ENCODE results near the gene OR4K15. TPM values are rescaled to one million over a fixed set of nuclear protein-coding genes. Genes with fewer than 3 reads are reported as not detected.

The OR4K15 gene
- total RNA-seq, 1 experiment from 2014 or later, result not detected

- H3K4me3 ChIP-seq (replicated peaks in 1 of 2; ENCODE audit: low read depth in 1 of 2, low read length in 2 of 2), result no peak overlapping the region
- ChIA-PET CTCF (no interaction called here), POLR2A (no interaction called here), RAD21 (ENCODE audit: low non-redundant PET in 1 of 2, low total read pairs in 2 of 2, uncharacterized antibody in 2 of 2, unreplicated experiment in 2 of 2) (no interaction called here)
- H2AFZ ChIP-seq (ENCODE audit: low read depth, low read length, poor library complexity, severe bottlenecking), result no peak overlapping the region
- no peaks in the 10 kb centered on the region for H3K79me2 ChIP-seq (ENCODE audit: insufficient read depth, low read length)
- H3K36me3 ChIP-seq (ENCODE audit: control insufficient read depth in 1 of 2, insufficient read depth in 2 of 2, low read length in 2 of 2), result no peaks in the 10 kb centered on the region
- no peak overlapping the region for H3K27ac ChIP-seq (ENCODE audit: low read depth, low read length)
- intact Hi-C loops (cut with micrococcal nuclease), result no loop called here
- no peak overlapping the region for H3K9ac ChIP-seq (ENCODE audit: low read length)
- H3K4me1 ChIP-seq (ENCODE audit: control insufficient read depth in 1 of 2, insufficient read depth in 2 of 2, low read length in 2 of 2), result no peaks in the 10 kb centered on the region
- H3K9me2 ChIP-seq (ENCODE audit: insufficient read depth), result no peaks in the 10 kb centered on the region
- BruUV-seq (replicated peaks), result no TSS peak
- DNase-seq (ENCODE audit: low read depth, low spot score) (no peak), ATAC-seq (no peak)
- H3K27me3 ChIP-seq (ENCODE audit: insufficient read depth, low read length), result no peaks in the 10 kb centered on the region
- TF ChIP-seq ELF1 (IDR thresholded peaks at IDR 0.05; ENCODE audit: borderline replicate concordance, low read depth) (no peak), SP1 (IDR thresholded peaks at IDR 0.05; ENCODE audit: low read depth) (no peak), EZH2 (IDR thresholded peaks at IDR 0.05) (no peak), EGR1 (IDR thresholded peaks at IDR 0.05; ENCODE audit: low read depth) (no peak), REST (IDR thresholded peaks at IDR 0.05; ENCODE audit: low read depth) (no peak)
- no peaks in the 10 kb centered on the region; the same call in 1 of the 2 replicates for H4K20me1 ChIP-seq (ENCODE audit: insufficient read depth)
- H3K4me2 ChIP-seq (ENCODE audit: low read length), result no peak overlapping the region
- H3K9me3 ChIP-seq (ENCODE audit: control insufficient read depth in 1 of 2, insufficient read depth in 1 of 2, low read depth in 1 of 2, low read length in 2 of 2), result peaks cover 0 to 14% of the 10 kb centered on the region in 2 experiments; a peak in 2 of 4 replicates
Observed at GRCh38 chr14:20002319-20002718, 26.9 kb downstream of the OR4K15 start.

- ChIA-PET POLR2A (no interaction called here), RAD21 (ENCODE audit: low non-redundant PET in 1 of 2, low total read pairs in 2 of 2, uncharacterized antibody in 2 of 2, unreplicated experiment in 2 of 2) (no interaction called here), CTCF (no interaction called here)
- no peak overlapping the region for H3K4me3 ChIP-seq (replicated peaks in 1 of 2; ENCODE audit: low read depth in 1 of 2, low read length in 2 of 2)
- BruUV-seq (replicated peaks), result no TSS peak
- H2AFZ ChIP-seq (ENCODE audit: low read depth, low read length, poor library complexity, severe bottlenecking), result no peak overlapping the region
- H3K79me2 ChIP-seq (ENCODE audit: insufficient read depth, low read length), result no peaks in the 10 kb centered on the region
- no peaks in the 10 kb centered on the region for H3K36me3 ChIP-seq (ENCODE audit: control insufficient read depth in 1 of 2, insufficient read depth in 2 of 2, low read length in 2 of 2)
- no peaks in the 10 kb centered on the region for H4K20me1 ChIP-seq (ENCODE audit: insufficient read depth)
- intact Hi-C loops (cut with micrococcal nuclease), result no loop called here
- TF ChIP-seq ZBTB33 (IDR thresholded peaks at IDR 0.05; ENCODE audit: extremely low read depth, insufficient replicate concordance, low read length) (no peak), FOSL1 (IDR thresholded peaks at IDR 0.05; ENCODE audit: low read depth) (no peak), SRF (IDR thresholded peaks at IDR 0.05; ENCODE audit: low read depth) (no peak), MAX (IDR thresholded peaks at IDR 0.05) (no peak)
- no peak overlapping the region for H3K4me2 ChIP-seq (ENCODE audit: low read length)
- peaks cover 0 to 9% of the 10 kb centered on the region in 2 experiments; a peak in 2 of 4 replicates for H3K9me3 ChIP-seq (ENCODE audit: control insufficient read depth in 1 of 2, insufficient read depth in 1 of 2, low read depth in 1 of 2, low read length in 2 of 2)
- DNase-seq (ENCODE audit: low read depth, low spot score) (no peak), ATAC-seq (no peak)
- no peaks in the 10 kb centered on the region for H3K9me2 ChIP-seq (ENCODE audit: insufficient read depth)
- H3K27ac ChIP-seq (ENCODE audit: low read depth, low read length), result no peak overlapping the region
- no peak overlapping the region for H3K9ac ChIP-seq (ENCODE audit: low read length)
- H3K4me1 ChIP-seq (ENCODE audit: control insufficient read depth in 1 of 2, insufficient read depth in 2 of 2, low read length in 2 of 2), result no peaks in the 10 kb centered on the region
- no peaks in the 10 kb centered on the region for H3K27me3 ChIP-seq (ENCODE audit: insufficient read depth, low read length)
Observed at GRCh38 chr14:20008156-20008555, 32.8 kb downstream of the OR4K15 start.
